Measurements from ENCODE around the gene TCP10L.
"Not testable (repeated sequence)": the region's sequence is repeated elsewhere in the genome, so short reads cannot be mapped to it uniquely, and the experiment has no call there.

Gene TCP10L

DNA sequence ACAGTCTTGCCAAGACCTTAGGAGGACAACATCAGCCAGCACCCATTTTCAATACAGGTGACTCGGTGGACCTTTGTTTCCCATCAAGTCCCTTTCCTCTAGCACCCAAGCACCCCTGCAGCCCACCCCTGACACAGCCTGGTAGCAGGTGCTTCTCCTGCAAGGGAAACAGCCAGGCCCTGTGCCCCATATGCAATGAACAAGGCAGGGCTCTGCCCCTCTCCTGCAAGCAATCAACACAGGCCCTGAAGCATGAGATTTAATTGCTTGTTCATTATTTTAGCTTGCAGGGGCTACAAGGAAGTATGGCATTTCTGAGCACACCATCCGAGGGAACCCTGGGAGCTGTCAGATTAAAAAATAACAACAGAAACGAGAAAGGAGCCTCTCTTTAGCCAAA, 35.4 kb downstream of the TCP10L start:
- no peak for DNase-seq

- DNase-seq: no peak
Measured at GRCh38 chr21:32549440-32549839, 35.9 kb downstream of the TCP10L start.

GRCh38 chr21:32548978-32549377, 36.3 kb downstream of the TCP10L start:
- no peak for DNase-seq

DNA sequence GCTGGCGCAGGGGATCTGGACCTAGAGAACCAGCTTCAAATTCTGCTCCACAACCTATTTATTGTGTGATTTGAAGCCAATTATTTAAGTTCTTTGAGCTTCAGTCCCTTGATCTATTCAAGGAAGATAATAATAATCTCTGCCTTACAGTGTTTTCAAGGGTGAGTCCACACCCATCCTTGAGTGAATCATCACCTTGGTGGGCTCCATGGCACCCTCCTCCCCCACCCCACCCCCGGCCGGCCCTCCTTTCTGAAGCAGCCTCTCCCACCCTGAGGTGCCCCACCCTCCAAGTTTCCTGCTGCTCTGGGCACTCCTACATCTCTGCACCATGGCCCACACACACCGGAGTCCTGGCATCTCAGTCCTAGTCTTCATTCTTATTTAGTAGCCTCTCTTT, 38.3 kb downstream of the TCP10L start:
- no peak for DNase-seq

GRCh38 chr21:32545948-32546441, 39.3 kb downstream of the TCP10L start:
- no peak for DNase-seq

DNA sequence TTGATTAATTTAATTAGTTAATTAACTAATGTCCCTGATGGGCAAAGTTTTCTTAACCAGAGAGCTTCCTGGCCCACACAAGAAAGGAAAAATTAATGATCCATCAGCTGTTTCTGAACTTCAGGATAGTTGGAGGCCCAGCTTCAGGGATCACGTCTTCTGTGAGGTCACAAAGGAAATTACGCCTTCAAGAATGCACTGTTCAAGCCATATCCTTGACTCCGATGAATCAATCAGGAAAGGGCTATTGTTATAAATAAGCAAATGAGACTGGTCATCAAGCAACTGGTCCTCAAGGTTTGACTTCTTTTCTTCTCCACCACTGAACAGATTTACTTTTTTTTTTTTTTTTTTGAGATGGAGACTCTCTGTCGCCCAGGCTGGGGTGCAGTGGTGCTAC, 40.6 kb downstream of the TCP10L start:
- DNase-seq: no peak

DNA sequence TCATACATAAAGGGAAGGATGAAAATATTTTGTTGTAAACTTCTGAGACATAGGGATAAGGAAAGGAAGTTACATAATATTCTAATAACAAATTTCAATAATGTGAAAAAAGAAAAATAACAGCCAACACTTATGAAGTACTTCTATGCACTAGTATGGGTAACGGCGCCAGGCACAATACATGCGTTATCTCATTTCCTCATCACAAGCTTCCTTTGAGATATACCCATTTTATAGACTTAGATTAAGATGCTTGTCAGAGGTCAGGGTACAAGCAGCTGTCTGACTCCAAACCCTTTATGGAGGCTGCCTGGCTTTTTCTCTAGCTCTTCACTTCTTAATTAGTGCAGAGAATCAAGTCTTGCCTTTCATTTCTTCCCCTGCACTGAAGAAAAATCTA, 41.3 kb downstream of the TCP10L start:
- no peak for DNase-seq

DNA sequence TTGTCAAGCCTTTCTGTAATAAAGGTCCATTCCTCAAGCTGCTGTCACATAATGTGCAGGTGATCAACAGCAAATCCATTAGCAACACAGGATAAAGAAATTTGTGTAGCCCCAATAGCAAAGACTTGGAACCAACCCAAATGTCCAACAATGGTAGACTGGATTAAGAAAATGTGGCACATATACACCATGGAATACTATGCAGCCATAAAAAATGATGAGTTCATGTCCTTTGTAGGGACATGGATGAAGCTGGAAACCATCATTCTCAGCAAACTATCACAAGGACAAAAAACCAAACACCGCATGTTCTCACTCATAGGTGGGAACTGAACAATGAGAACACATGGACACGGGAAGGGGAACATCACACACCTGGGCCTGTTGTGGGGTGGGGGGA, 42.3 kb downstream of the TCP10L start:
- DNase-seq: not testable (repeated sequence)

GRCh38 chr21:32539378-32539777, 45.9 kb downstream of the TCP10L start:
- no peak for DNase-seq

DNA sequence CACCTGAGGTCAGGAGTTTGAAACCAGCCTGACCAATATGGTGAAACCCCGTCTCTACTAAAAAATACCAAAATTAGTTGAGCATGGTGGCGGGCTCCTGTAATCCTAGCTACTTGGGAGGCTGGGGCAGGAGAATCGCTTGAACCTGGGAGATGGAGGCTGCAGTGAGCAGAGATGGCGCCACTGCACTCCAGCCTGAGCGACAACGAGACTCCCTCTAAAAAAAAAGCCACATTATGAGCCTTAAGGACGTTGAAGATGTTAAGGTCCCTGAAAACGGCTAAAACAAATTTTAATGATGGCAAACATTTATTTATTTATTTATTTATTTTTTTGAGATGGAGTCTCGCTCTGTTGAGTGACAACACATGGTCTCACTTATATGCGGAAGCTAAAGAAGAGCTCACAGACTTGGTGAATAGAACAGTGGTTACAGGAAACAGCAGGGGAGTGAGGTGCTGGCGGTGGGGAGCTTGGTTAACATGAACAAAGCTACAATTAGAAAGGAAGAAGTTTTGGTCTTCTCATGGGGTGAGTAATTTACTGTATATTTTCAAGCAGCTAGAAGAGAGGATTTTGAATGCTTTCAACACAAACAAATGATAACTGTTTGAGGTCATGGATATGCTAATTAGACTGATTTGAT, 47.1 kb downstream of the TCP10L start:
- no peak for DNase-seq

- DNase-seq: no peak
Measured at GRCh38 chr21:32537569-32537881, 47.8 kb downstream of the TCP10L start.

DNA sequence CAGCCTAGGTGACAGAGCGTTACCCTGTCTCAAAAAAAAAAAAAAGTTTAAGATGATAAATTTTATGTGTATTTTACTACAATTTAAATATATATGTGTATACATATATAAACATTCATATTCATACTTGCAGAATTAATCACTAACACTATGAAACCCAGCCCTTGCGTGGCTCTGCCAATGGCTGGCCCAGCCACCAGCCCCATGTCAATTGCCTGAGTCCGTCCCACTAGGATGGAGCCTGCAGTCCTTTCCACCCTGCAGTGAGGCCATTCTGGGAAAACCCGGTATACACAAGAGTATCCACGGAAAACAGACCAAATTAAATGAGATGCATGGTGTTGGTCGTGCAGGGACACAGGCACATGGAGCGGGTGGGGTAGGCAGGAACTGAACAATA, 49.7 kb downstream of the TCP10L start:
- DNase-seq: no peak

GRCh38 chr21:32534113-32534512, 51.2 kb downstream of the TCP10L start:
- DNase-seq: no peak

DNA sequence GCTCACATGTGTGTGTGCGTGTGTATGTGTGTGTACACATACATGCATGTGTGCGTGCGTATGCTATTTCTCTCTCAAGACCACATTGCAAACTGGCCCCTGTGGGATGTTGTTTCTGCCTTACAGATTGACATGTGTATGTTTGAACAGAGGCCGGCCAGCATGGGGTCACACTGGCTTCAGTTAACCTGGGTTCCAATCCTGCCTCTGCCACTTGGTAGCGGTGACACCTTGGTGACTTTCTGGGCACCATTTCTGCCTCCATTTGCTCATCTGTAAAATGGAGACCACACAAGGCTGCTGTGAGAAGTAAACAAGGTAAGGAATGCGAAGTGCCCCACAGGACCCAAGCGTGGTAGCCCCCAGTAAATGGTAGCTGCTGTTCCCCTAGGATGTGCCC, 51.7 kb downstream of the TCP10L start:
- no peak for DNase-seq

- no peak for DNase-seq
Measured at GRCh38 chr21:32533053-32533452, 52.3 kb downstream of the TCP10L start.

GRCh38 chr21:32532636-32533035, 52.7 kb downstream of the TCP10L start:
- DNase-seq: no peak

DNA sequence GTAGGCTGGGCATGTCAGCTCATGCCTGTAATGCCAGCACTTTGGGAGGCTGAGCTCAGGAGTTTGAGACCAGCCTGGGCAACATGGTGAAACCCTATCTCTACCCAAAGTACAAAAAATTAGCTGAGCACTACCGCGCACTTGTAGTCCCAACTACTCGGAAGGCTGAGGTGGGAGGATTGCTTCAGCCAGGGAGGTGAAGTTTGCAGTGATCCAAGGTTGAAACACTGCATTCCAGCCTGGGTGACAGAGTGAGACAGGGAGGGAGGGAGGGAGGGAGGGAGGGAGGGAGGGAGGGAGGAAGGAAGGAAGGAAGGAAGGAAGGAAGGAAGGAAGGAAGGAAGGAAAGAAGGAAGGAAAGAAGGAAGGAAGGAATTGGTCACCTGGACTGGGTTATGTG, 53.8 kb downstream of the TCP10L start:
- DNase-seq: not testable (repeated sequence)

- DNase-seq: not testable (repeated sequence)
Measured at GRCh38 chr21:32530809-32531208, 54.5 kb downstream of the TCP10L start.

- no peak for DNase-seq
Measured at GRCh38 chr21:32529679-32530078, 55.6 kb downstream of the TCP10L start.

GRCh38 chr21:32525282-32525681, 60.0 kb downstream of the TCP10L start:
- DNase-seq: no peak

DNA sequence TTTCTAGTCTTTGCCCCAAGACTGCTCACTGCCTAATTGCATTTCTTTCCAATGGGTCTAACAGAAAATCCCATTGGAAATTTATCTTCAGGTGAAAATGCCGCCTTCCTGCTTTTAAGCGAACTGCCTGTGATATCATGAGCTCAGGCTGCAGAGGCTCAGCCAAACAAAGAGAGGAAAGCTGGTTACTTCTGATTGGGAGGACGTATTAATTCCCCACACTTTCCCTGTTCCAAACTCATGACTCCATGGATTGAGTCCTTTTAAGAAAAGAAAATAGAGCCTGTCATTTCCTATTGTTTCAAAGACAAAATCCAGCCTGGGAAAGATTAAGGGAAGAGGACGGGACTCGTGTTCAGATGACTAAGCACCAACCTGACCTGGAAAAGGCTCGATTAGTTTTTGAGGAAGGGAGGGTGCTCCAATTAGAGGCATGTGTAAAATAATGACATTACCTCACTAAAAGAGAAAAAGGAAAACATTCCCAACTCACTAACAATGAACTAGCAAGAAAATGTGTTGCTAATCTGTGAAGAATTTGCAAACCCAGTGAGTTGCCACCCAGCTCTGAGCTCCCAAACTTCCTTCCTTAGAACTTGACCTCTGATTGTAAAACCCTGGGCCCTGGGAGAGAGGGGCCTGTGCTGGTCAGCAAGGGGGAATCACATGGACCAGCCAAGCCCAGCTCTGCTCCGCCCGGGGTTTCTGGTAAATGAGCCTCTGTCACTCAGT, 61.2 kb downstream of the TCP10L start:
- no peak for DNase-seq
